RWPE1 (cell line): ENCODE data around the gene CHFR.
A peak's percentile ranks its signal among the peaks of the same experiment; 100 is the strongest.
"Not testable (repeated sequence)": the region's sequence is repeated elsewhere in the genome, so short reads cannot be mapped to it uniquely, and the experiment has no call there.

Experiments used
- CTCF ChIA-PET: fragments of 350-600 bp; sonication (Branson Sonifier 250); formaldehyde crosslinking; extraction: SDS; loops from one replicate; lab custom pipeline; 2021; lab: Yijun Ruan, JAX
- POLR2A ChIA-PET: fragments of 400-600 bp; formaldehyde crosslinking; extraction: SDS; loops from one replicate; lab custom pipeline; 2020; ENCODE audit warnings: antibody characterized with exemption; ENCODE audit not compliant: low non-redundant PET; lab: Yijun Ruan, JAX
- DNase-seq: peaks from one replicate; pipeline ENCODE4 v3.0.0; 2012; ENCODE audit warnings: low spot score
- H3K27ac ChIP-seq: fragments of 450-650 bp; 2 replicates; pipeline ENCODE4 v1.5.1; 2017
- TF ChIP-seq, protein P1 (sequence below): fragments of 450-650 bp; conservative IDR thresholded peaks from 2 replicates; pipeline ENCODE4 v1.5.1; 2017; ENCODE audit warnings: low read depth, mild to moderate bottlenecking

Gene CHFR

DNA sequence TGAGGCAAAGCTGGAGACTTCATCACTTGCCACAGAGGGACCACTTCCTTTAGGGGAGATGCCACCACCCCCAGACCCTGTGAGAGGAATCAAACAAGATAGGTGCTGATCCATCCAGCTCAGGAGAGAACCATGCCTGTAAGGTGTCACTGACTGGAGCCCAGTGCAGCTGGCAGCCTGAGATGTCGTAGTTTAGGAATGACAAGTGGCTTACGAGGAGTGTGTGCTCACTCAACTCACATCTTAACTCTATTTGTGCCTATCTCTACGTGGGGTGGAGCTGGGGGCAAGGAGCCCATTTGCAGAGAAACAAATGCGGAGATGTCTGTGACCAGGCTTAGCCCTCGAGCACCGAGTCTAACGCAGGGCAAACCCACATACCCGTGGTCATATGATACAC, 25.8 kb downstream of the CHFR start:
- no peak for DNase-seq
- TF ChIP-seq, protein P1, sequence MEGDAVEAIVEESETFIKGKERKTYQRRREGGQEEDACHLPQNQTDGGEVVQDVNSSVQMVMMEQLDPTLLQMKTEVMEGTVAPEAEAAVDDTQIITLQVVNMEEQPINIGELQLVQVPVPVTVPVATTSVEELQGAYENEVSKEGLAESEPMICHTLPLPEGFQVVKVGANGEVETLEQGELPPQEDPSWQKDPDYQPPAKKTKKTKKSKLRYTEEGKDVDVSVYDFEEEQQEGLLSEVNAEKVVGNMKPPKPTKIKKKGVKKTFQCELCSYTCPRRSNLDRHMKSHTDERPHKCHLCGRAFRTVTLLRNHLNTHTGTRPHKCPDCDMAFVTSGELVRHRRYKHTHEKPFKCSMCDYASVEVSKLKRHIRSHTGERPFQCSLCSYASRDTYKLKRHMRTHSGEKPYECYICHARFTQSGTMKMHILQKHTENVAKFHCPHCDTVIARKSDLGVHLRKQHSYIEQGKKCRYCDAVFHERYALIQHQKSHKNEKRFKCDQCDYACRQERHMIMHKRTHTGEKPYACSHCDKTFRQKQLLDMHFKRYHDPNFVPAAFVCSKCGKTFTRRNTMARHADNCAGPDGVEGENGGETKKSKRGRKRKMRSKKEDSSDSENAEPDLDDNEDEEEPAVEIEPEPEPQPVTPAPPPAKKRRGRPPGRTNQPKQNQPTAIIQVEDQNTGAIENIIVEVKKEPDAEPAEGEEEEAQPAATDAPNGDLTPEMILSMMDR, result no peak
- H3K27ac ChIP-seq, result 0 out of 2 replicates have a peak overlapping the region, but pooled peaks have one; percentile 2
- CTCF ChIA-PET, result no interaction called here
- POLR2A ChIA-PET, result no interaction called here

DNA sequence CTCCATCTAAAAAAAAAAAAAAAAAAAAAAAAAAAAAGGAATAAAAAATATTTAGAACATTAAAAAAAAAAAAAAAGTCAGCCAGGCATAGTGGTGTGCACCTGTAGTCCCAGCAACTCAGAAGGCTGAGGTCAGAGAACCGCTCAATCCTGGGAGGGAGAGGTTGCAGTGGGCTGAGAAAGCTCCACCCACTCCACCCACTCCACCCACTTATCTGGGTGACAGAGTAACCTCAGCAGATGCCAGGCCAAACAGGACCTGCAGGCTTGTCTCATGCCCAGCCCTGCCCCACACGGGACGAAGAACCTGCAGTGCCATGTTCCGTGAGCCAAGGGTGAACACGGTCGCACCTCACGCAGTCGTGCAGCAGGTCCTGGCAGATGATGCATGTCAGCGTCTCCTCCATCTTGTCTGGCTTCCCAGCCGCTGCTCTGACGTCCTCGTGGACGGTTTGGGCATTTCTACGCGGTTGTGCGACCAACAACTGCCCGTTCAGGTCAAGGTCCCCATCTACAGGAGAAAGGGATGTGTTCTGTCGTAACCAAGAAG, 28.6 kb downstream of the CHFR start:
- DNase-seq, result no peak
- POLR2A ChIA-PET, result interaction anchor here (0.8 kb wide), 1 partner anchor 20 kb away, joined by 8 read pairs; no protein-coding TSS in a partner anchor
- CTCF ChIA-PET, result no interaction called here
- no peak overlapping the region for H3K27ac ChIP-seq
- TF ChIP-seq, protein P1, result no peak

DNA sequence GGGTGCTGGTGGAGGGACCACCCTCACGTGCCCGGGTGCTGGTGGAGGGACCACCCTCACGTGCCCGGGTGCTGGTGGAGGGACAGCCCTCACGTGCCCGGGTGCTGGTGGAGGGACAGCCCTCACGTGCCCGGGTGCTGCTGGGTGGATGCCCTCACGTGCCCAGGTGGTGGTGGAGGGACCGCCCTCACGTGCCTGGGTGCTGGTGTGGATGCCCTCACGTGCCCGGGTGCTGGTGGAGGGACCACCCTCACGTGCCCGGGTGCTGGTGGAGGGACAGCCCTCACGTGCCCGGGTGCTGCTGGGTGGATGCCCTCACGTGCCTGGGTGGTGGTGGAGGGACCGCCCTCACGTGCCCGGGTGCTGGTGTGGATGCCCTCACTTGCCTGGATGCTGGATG, 30.4 kb downstream of the CHFR start:
- CTCF ChIA-PET, H3K27ac ChIP-seq, POLR2A ChIA-PET, DNase-seq: not testable (repeated sequence)

DNA sequence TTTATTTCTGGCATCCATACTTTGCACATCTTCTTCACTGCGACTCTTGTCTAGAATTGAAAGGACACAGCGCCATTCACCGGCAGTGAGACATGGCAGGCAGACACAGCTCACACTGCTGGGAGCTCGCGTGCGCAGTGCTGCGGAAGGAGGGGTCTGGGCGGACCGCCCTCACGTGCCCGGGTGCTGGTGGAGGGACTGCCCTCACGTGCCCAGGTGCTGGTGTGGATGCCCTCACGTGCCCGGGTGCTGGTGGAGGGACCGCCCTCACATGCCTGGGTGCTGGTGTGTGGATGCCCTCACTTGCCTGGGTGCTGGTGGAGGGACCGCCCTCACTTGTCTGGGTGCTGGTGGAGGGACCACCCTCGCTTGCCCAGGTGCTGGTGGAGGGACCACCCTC, 30.8 kb downstream of the CHFR start:
- DNase-seq, result no peak
- TF ChIP-seq, protein P1, result no peak
- ChIA-PET POLR2A (no interaction called here), CTCF (no interaction called here)
- H3K27ac ChIP-seq, result no peak overlapping the region

DNA sequence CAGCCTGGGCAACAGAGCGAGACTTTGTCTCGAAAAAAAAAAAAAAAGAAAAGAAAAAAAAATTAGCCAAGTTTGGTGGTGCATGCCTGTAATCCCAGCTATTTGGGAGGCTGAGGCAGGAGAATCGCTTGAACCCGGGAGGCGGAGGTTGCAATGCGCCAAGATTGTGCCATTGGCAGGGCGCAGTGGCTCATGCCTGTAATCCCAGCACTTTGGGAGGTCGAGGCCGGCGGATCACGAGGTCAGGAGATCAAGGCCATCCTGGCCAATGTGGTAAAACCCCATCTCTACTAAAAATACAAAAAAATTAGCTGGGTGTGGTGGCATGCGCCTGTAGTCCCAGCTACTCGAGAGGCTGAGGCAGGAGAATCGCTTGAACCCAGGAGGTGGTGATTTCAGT, 32.2 kb downstream of the CHFR start:
- CTCF ChIA-PET, DNase-seq, POLR2A ChIA-PET, H3K27ac ChIP-seq: not testable (repeated sequence)

DNA sequence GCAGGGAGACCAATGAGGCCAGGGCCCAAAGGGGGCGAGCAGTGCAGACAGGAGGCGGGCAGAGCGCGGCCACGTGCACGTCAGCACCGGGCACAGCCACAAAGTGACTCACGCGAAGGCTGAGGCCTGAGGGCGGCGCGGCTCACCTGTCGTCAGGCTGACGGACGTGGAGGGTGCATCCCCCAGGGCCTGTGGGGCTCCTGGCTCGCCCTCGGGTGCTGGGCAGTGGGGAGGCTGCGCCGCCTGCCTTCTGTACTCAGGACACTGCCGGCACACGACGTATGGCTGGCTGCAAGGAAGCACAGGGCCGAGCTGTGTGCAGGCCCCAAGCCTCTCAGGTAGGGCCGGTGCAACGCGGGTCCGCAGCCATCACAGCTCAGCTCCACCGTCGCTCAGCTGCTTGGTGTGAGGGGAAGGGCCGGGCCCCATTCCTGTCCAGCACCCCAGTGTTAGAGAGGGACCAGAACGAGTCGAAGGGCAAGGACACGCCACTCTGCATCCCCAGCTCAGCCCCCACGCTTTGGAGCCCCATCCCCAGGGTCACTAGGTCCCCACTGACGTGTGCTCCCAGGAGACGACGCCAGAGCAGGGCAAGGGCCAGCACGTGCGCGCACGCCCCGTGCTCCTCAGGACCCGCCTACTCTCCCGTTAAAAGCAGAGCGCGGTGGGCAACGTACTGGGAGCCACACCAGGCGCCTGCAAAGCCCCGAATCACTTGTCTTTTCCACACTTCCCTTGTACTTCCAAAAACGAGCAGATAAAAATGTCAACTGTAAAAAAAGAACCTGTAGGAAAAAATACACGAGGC, 33.9 kb downstream of the CHFR start:
- CTCF ChIA-PET, result no interaction called here
- TF ChIP-seq, protein P1, result no peak
- POLR2A ChIA-PET, result no interaction called here
- H3K27ac ChIP-seq, result no peak overlapping the region
- DNase-seq, result no peak

DNA sequence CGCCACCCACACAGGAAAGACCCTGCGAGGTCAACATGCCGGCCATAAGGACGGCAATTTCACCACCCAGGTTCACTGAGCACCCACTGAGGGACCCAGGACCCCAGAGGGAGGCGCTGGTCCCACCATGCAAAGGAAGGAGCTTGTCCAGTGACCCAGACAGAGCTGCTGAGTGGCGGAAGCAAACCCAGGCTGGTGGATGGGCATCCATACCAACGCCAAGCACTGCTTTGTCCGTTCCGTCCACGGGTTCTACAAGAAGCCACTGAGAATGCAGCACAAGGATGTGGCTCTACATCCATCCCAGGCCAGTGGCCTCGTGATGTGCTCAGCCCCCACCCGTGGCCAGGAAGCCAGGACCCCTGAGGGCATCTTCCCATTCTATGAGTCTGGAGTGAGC, 34.9 kb downstream of the CHFR start:
- no peak overlapping the region for H3K27ac ChIP-seq
- no peak for DNase-seq
- CTCF ChIA-PET, result no interaction called here
- POLR2A ChIA-PET, result no interaction called here
- TF ChIP-seq, protein P1, result no peak
